ENCODE results near the gene PIEZO2.

DNA sequence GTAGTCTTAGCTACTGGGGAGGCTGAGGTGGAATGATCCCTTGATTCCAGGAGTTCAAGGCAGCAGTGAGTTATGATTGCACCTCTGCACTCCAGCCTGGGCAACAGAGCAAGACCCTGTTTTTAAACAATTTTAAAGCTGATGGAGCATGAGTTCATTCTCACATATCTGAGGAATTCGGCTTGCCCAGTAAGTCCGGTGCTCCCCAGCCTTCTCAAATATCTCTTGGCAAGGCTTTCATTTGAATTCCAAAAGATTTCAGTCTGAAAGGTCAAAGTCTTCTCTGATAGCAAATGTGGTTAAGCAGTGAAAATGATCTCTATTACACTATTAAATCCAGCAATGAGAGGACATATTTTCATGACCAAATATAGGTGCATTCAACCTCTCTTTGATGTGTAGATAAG is 27.9 kb downstream of the PIEZO2 start:
- TF ChIP-seq EZH2phosphoT487 (IDR thresholded peaks at IDR 0.05; ENCODE audit: low read depth, severe bottlenecking, unreplicated experiment) (no peak), CTCF (IDR thresholded peaks at IDR 0.05; ENCODE audit: poor library complexity) (no peak)

All from hepatocyte (in vitro differentiated cells).